ENCODE data around the gene ACTL7A. TPM values are rescaled to one million over a fixed set of nuclear protein-coding genes. Genes with fewer than 3 reads are reported as not detected.

The ACTL7A gene
- total and polyA plus RNA-seq, 2 of the 13 experiments (the other 11 are each of a cell fraction or from before 2014, with no cell fraction given) = not detected

DNA sequence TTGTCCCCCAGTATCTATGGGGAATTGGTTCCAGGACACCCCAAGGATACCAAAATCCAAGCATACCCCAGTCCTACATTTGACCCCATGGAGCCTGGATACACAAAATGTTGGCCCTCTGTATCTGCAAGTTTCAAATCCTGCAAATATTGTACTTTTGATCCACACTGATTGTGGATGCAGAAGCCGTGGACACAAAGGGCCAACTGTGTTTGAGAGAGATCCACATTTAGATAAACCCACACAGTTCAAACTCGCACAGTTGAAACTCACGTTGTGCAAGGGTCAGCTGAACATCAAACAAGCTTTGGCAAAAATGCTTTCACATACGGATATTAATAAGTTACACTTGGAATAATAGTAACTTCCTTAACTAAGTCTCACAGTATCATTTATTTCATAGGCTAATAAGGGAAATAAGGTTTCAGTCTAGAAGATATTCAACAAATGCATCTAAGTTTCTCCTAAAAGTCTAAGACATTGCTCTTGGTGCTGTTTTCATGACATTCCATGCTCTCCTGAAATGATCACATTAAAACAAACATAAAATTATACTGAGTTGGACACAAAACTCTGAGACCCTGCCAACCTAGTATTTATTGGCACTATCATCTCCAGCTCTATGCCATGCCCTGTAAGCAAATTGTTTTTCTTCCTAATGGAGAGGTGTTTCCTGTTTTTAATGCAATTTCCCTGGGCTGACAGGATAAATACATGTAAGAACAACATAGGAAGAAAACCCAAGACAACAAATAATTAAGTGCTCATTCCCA, 32.3 kb downstream of the ACTL7A start (continued):
- peak; percentile 49; the same call in 1 of the 3 replicates for TF ChIP-seq MXI1 (IDR thresholded peaks at IDR 0.05; ENCODE audit: borderline replicate concordance, low read depth, low read length)
- TF ChIP-seq PHF21A (CRISPR knock-in tag; IDR thresholded peaks at IDR 0.05) = peak; percentile 73; the same call in 1 of the 2 replicates
- TF ChIP-seq XRCC5 (optimal IDR thresholded peaks at IDR 0.05; ENCODE audit: low read length) = no peak
- TF ChIP-seq FOXA1 (IDR thresholded peaks at IDR 0.05) = no peak; the same call in 1 of the 2 replicates
- TF ChIP-seq FOXA1 (CRISPR knock-in tag; IDR thresholded peaks at IDR 0.05) = peak; percentile 87
- TF ChIP-seq ZNF652 (CRISPR knock-in tag; IDR thresholded peaks at IDR 0.05; ENCODE audit: borderline replicate concordance, low read depth) = no peak
- TF ChIP-seq KDM4B (CRISPR knock-in tag; IDR thresholded peaks at IDR 0.05) = 0 out of 2 replicates have a peak, but pooled peaks have one; percentile 27
- TF ChIP-seq FOXP1 (IDR thresholded peaks at IDR 0.05) = no peak
- peak; percentile 90 for TF ChIP-seq FOXP1 (CRISPR knock-in tag; IDR thresholded peaks at IDR 0.05)
- TF ChIP-seq ZNF788 (CRISPR knock-in tag; IDR thresholded peaks at IDR 0.05; ENCODE audit: borderline replicate concordance) = peak; percentile 54; the same call in 1 of the 2 replicates
- TF ChIP-seq, protein P1, sequence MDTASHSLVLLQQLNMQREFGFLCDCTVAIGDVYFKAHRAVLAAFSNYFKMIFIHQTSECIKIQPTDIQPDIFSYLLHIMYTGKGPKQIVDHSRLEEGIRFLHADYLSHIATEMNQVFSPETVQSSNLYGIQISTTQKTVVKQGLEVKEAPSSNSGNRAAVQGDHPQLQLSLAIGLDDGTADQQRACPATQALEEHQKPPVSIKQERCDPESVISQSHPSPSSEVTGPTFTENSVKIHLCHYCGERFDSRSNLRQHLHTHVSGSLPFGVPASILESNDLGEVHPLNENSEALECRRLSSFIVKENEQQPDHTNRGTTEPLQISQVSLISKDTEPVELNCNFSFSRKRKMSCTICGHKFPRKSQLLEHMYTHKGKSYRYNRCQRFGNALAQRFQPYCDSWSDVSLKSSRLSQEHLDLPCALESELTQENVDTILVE (CRISPR knock-in tag; IDR thresholded peaks at IDR 0.05) = peak; percentile 77; the same call in 1 of the 2 replicates
- TF ChIP-seq, protein P2, sequence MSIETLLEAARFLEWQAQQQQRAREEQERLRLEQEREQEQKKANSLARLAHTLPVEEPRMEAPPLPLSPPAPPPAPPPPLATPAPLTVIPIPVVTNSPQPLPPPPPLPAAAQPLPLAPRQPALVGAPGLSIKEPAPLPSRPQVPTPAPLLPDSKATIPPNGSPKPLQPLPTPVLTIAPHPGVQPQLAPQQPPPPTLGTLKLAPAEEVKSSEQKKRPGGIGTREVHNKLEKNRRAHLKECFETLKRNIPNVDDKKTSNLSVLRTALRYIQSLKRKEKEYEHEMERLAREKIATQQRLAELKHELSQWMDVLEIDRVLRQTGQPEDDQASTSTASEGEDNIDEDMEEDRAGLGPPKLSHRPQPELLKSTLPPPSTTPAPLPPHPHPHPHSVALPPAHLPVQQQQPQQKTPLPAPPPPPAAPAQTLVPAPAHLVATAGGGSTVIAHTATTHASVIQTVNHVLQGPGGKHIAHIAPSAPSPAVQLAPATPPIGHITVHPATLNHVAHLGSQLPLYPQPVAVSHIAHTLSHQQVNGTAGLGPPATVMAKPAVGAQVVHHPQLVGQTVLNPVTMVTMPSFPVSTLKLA (IDR thresholded peaks at IDR 0.05) = no peak
- TF ChIP-seq, protein P3, sequence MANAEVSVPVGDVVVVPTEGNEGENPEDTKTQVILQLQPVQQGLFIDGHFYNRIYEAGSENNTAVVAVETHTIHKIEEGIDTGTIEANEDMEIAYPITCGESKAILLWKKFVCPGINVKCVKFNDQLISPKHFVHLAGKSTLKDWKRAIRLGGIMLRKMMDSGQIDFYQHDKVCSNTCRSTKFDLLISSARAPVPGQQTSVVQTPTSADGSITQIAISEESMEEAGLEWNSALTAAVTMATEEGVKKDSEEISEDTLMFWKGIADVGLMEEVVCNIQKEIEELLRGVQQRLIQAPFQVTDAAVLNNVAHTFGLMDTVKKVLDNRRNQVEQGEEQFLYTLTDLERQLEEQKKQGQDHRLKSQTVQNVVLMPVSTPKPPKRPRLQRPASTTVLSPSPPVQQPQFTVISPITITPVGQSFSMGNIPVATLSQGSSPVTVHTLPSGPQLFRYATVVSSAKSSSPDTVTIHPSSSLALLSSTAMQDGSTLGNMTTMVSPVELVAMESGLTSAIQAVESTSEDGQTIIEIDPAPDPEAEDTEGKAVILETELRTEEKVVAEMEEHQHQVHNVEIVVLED (CRISPR knock-in tag; IDR thresholded peaks at IDR 0.05; ENCODE audit: borderline replicate concordance) = no peak
- TF ChIP-seq, protein P4, sequence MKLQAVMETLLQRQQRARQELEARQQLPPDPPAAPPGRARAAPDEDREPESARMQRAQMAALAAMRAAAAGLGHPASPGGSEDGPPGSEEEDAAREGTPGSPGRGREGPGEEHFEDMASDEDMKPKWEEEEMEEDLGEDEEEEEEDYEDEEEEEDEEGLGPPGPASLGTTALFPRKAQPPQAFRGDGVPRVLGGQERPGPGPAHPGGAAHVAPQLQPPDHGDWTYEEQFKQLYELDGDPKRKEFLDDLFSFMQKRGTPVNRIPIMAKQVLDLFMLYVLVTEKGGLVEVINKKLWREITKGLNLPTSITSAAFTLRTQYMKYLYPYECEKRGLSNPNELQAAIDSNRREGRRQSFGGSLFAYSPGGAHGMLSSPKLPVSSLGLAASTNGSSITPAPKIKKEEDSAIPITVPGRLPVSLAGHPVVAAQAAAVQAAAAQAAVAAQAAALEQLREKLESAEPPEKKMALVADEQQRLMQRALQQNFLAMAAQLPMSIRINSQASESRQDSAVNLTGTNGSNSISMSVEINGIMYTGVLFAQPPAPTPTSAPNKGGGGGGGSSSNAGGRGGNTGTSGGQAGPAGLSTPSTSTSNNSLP (IDR thresholded peaks at IDR 0.05; ENCODE audit: low read depth, low read length) = peak; percentile 95
- peak; percentile 31; the same call in 1 of the 2 replicates for TF ChIP-seq MIER3 (CRISPR knock-in tag; IDR thresholded peaks at IDR 0.05; ENCODE audit: borderline replicate concordance)
- TF ChIP-seq, protein P5, sequence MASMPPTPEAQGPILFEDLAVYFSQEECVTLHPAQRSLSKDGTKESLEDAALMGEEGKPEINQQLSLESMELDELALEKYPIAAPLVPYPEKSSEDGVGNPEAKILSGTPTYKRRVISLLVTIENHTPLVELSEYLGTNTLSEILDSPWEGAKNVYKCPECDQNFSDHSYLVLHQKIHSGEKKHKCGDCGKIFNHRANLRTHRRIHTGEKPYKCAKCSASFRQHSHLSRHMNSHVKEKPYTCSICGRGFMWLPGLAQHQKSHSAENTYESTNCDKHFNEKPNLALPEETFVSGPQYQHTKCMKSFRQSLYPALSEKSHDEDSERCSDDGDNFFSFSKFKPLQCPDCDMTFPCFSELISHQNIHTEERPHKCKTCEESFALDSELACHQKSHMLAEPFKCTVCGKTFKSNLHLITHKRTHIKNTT (CRISPR knock-in tag; IDR thresholded peaks at IDR 0.05) = no peak
- TF ChIP-seq, protein P6, sequence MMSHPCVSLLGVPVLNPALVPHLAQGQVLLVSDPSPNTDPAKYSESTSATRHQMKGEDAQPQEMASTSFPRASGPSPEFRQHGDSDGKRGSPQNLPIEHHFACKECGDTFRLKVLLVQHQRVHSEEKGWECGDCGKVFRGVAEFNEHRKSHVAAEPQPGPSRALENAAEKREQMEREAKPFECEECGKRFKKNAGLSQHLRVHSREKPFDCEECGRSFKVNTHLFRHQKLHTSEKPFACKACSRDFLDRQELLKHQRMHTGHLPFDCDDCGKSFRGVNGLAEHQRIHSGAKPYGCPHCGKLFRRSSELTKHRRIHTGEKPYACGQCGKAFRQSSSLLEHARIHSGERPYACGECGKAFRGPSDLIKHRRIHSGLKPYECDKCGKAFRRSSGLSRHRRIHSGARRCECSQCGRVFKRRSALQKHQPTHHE (CRISPR knock-in tag; IDR thresholded peaks at IDR 0.05; ENCODE audit: borderline replicate concordance) = no peak
- TF ChIP-seq MIER2 (CRISPR knock-in tag; IDR thresholded peaks at IDR 0.05) = 0 out of 2 replicates have a peak, but pooled peaks have one; percentile 34
- no peak for TF ChIP-seq TRIM24 (CRISPR knock-in tag; IDR thresholded peaks at IDR 0.05)
- TF ChIP-seq, protein P7, sequence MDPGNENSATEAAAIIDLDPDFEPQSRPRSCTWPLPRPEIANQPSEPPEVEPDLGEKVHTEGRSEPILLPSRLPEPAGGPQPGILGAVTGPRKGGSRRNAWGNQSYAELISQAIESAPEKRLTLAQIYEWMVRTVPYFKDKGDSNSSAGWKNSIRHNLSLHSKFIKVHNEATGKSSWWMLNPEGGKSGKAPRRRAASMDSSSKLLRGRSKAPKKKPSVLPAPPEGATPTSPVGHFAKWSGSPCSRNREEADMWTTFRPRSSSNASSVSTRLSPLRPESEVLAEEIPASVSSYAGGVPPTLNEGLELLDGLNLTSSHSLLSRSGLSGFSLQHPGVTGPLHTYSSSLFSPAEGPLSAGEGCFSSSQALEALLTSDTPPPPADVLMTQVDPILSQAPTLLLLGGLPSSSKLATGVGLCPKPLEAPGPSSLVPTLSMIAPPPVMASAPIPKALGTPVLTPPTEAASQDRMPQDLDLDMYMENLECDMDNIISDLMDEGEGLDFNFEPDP (CRISPR knock-in tag; conservative IDR thresholded peaks at IDR 0.05) = no peak

Measured in HepG2 (cell line).